ENCODE data around the gene SOX1.

GRCh38 chr13:112073245-112074138 is 6.5 kb downstream of the SOX1 start:
- TF ChIP-seq ZBTB4 (CRISPR knock-in tag; IDR thresholded peaks at IDR 0.05) (no peak), CBFB (IDR thresholded peaks at IDR 0.05; ENCODE audit: low read depth) (no peak), RAD51 (IDR thresholded peaks at IDR 0.05) (no peak)
